H1 (cell line): ENCODE data around the gene KCNH4. TPM values are rescaled to one million over a fixed set of nuclear protein-coding genes. Genes with fewer than 3 reads are reported as not detected.

Source experiments
- GABPA ChIP-seq: IDR thresholded peaks from 2 replicates; pipeline ENCODE4 v1.6.1; 2011; ENCODE audit warnings: mild to moderate bottlenecking, low read length, moderate library complexity, borderline replicate concordance; ENCODE audit not compliant: insufficient read depth
- POLR2AphosphoS5 ChIP-seq: IDR thresholded peaks from 2 replicates; pipeline ENCODE4 v1.6.1; 2011; ENCODE audit warnings: low read depth, low read length
- RAD21 ChIP-seq, 2 experiments: IDR thresholded peaks in 1 of 2; conservative IDR thresholded peaks in 1 of 2; 2 replicates each; pipeline ENCODE4 v1.6.1; 2011; ENCODE audit warnings: low read depth in 2 of 2, low read length in 2 of 2, improper control_type of control experiment in 1 of 2, inconsistent platforms in 1 of 2, mild to moderate bottlenecking in 1 of 2, moderate library complexity in 1 of 2
- TAF1 ChIP-seq: IDR thresholded peaks from 2 replicates; pipeline ENCODE4 v1.6.1; 2011; ENCODE audit warnings: mild to moderate bottlenecking, low read depth, low read length
- polyA plus RNA-seq, 7 experiments: library from polyadenylated mRNA; depleted of rRNA in 3 of 7; stranded (reverse) in 5 of 7; unstranded in 2 of 7; fragments of >200 nt in 5 of 7; fragments of 200-250 nt in 2 of 7; gene quantifications; 1 replicate in 5 of 7; 2 replicates in 1 of 7; 4 replicates in 1 of 7; pipeline versions ENCODE4 v1.2.1 to v1.2.3, GENCODE V29; 2011 to 2013; ENCODE audit warnings: missing spikeins in 2 of 7, mixed read lengths in 2 of 7
- total RNA-seq: library from RNA; stranded (reverse); fragmentation: NEBNext Ultra II Directional; extraction: Animal tissue kit (Norgen Biotek cat#: 25700); gene quantifications from 2 replicates; pipeline ENCODE4 v1.2.1, GENCODE V29; 2021

KCNH4 gene
- total and polyA plus RNA-seq, 2 of the 8 experiments (the other 6 are each of a cell fraction or from before 2014, with no cell fraction given): 0.44 to 0.47 TPM

DNA sequence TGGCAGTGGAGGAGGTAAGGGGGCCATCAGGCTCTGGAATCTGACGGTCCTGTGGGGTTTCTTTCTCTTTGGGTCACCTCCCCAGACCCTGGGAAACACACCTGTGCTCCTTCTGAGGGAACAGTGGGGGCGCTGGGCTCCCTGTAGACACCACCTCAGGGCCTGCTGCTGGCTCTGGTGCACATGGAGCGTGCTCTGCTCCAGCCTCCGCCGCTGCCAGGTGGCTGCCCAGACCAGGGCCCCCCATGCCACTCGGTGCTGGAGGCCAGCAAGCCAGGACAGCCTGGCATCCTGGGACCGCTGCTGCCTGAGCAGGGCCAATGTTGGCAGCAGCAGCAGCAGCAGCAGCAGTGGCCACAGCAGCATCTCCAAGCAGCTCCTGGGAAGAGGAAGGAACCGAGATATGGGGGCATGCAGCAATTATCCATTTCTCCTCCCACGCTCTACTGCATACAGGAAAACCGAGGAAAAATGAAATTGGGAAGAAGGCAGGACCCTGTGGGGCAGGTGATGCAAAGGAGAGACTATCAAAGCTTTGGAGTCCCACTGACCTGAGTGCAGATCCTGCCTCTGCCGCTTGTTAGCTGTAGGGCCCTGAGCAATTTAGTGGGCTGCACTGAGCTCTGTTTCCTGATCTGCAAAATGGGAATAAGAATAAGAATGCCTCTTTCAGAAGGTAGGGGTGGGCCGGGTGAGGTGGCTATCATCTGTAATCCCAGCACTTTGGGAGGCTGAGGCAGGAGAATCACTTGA, 12.4 kb upstream of the KCNH4 start (continued):
- no peak; a peak in 1 of 4 replicates for TF ChIP-seq RAD21 (IDR thresholded peaks at IDR 0.05 in 1 of 2, conservative IDR thresholded peaks at IDR 0.05 in 1 of 2; ENCODE audit: low read depth in 2 of 2, low read length in 2 of 2)
- TF ChIP-seq TAF1: no peak
- no peak for TF ChIP-seq POLR2AphosphoS5
- TF ChIP-seq GABPA: no peak
